ENCODE results near the gene B4GALT3. TPM values are rescaled to one million over a fixed set of nuclear protein-coding genes. Genes with fewer than 3 reads are reported as not detected.

The B4GALT3 gene
- total and polyA plus RNA-seq, 2 of the 4 experiments (the other 2 are of a cell fraction) = 19.9 to 36.0 TPM

DNA sequence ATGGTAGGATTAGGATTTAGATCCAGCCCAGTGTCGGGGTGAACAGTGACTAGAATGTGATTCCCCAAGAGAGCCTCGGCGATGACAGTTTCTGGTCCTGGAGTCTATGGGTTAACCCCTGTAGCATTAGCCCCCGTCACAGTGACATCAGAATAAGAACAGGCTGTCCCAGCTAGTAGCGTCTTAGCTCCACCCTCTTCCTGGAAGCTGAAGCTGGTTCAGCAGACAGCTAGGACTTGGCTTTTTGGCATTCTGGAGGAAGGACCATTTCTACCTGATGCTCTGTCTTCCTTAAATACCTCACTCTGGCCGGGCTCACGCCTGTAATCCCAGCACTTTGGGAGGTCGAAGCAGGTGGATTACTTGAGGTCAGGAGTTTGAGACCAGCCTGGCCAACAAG, 29.9 kb upstream of the B4GALT3 start:
- Histone ChIP-seq H3K9me1 (ENCODE audit: insufficient read depth, low read length) (peaks cover 11% of the 10 kb centered on the region), H2AK9ac (replicated peaks; ENCODE audit: low read depth, low read length, poor library complexity) (no peak overlapping the region), H2AFZ (replicated peaks; ENCODE audit: low read length, poor library complexity) (no peak overlapping the region), H3K56ac (ENCODE audit: extremely low read depth, insufficient read depth, low read length) (no peak overlapping the region; the same call in 1 of the 2 replicates), H3K9me3 (ENCODE audit: control insufficient read depth, insufficient read depth, low read length) (no peaks in the 10 kb centered on the region), H3K4me2 (ENCODE audit: low read depth, low read length) (peak overlapping the region; percentile 62), H2AK5ac (ENCODE audit: low read depth, low read length) (peak overlapping the region; percentile 1; the same call in 1 of the 2 replicates), H3K18ac (ENCODE audit: low read depth, low read length) (no peak overlapping the region), H4K20me1 (ENCODE audit: insufficient read depth, low read length) (peaks cover 12% of the 10 kb centered on the region), H3K23ac (ENCODE audit: low read depth, low read length) (no peak overlapping the region), H3K4me3 (ENCODE audit: insufficient read depth, low read depth, low read length) (no peak overlapping the region), H4K5ac (ENCODE audit: low read depth, low read length) (no peak overlapping the region), H4K91ac (ENCODE audit: insufficient read depth, low read depth, low read length) (no peak overlapping the region), H2BK5ac (ENCODE audit: low read depth, low read length, poor library complexity, severe bottlenecking) (peak overlapping the region; percentile 10), H3K9ac (ENCODE audit: low read depth, low read length) (peak overlapping the region; percentile 43; the same call in 1 of the 2 replicates), H3K4ac (ENCODE audit: low read depth, low read length) (0 out of 2 replicates have a peak overlapping the region, but pooled peaks have one; percentile 1), H3K36me3 (ENCODE audit: control insufficient read depth, insufficient read depth, low read length) (peaks cover 34% of the 10 kb centered on the region), H3K4me1 (ENCODE audit: control insufficient read depth, insufficient read depth, low read length) (peaks cover 11% of the 10 kb centered on the region), H3K14ac (replicated peaks; ENCODE audit: low read depth, low read length) (no peak overlapping the region), H3K27ac (ENCODE audit: insufficient read depth, low read length) (peak overlapping the region; percentile 64; the same call in 1 of the 2 replicates), H2BK120ac (ENCODE audit: low read depth, low read length) (peak overlapping the region; percentile 0; the same call in 1 of the 2 replicates), H3K79me1 (ENCODE audit: low read depth in 1 of 2, low read length in 2 of 2) (peaks cover 28 to 54% of the 10 kb centered on the region in 2 experiments), H2BK15ac (ENCODE audit: low read depth, low read length) (no peak overlapping the region), H3K27me3 (ENCODE audit: control insufficient read depth, insufficient read depth, low read length) (no peaks in the 10 kb centered on the region), H4K8ac (ENCODE audit: low read depth in 2 of 2, low read length in 2 of 2) (no peak overlapping the region; a peak in 1 of 4 replicates), H2BK20ac (ENCODE audit: low read depth, low read length) (no peak overlapping the region)
- ATAC-seq (ENCODE audit: low read depth) (peak; percentile 63), DNase-seq (peak; percentile 72)
- 70% methylated on average over 2 of the region's 8 CpGs; no CpG with 5 or more reads in 1 of the 2 experiments for WGBS, 2 experiments (ENCODE audit: extremely low coverage in 2 of 2, insufficient read length in 1 of 2)
- TF ChIP-seq SMC3 (IDR thresholded peaks at IDR 0.05; ENCODE audit: low read depth, low read length) (no peak), NFE2L2 (IDR thresholded peaks at IDR 0.05; ENCODE audit: low read depth, low read length) (no peak), MAFK (IDR thresholded peaks at IDR 0.05; ENCODE audit: low read depth, low read length) (no peak), CEBPB (IDR thresholded peaks at IDR 0.05; ENCODE audit: low read depth, low read length) (no peak), RCOR1 (IDR thresholded peaks at IDR 0.05; ENCODE audit: insufficient replicate concordance, low read length) (no peak), POLR2A (IDR thresholded peaks at IDR 0.05; ENCODE audit: low read depth, low read length) (no peak)
- TF ChIP-seq, protein P1, sequence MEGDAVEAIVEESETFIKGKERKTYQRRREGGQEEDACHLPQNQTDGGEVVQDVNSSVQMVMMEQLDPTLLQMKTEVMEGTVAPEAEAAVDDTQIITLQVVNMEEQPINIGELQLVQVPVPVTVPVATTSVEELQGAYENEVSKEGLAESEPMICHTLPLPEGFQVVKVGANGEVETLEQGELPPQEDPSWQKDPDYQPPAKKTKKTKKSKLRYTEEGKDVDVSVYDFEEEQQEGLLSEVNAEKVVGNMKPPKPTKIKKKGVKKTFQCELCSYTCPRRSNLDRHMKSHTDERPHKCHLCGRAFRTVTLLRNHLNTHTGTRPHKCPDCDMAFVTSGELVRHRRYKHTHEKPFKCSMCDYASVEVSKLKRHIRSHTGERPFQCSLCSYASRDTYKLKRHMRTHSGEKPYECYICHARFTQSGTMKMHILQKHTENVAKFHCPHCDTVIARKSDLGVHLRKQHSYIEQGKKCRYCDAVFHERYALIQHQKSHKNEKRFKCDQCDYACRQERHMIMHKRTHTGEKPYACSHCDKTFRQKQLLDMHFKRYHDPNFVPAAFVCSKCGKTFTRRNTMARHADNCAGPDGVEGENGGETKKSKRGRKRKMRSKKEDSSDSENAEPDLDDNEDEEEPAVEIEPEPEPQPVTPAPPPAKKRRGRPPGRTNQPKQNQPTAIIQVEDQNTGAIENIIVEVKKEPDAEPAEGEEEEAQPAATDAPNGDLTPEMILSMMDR (conservative IDR thresholded peaks at IDR 0.05; ENCODE audit: low read depth, low read length) = no peak
- TF ChIP-seq, protein P2, sequence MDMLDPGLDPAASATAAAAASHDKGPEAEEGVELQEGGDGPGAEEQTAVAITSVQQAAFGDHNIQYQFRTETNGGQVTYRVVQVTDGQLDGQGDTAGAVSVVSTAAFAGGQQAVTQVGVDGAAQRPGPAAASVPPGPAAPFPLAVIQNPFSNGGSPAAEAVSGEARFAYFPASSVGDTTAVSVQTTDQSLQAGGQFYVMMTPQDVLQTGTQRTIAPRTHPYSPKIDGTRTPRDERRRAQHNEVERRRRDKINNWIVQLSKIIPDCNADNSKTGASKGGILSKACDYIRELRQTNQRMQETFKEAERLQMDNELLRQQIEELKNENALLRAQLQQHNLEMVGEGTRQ (IDR thresholded peaks at IDR 0.05; ENCODE audit: low read depth, low read length) = no peak
- TF ChIP-seq, protein P3, sequence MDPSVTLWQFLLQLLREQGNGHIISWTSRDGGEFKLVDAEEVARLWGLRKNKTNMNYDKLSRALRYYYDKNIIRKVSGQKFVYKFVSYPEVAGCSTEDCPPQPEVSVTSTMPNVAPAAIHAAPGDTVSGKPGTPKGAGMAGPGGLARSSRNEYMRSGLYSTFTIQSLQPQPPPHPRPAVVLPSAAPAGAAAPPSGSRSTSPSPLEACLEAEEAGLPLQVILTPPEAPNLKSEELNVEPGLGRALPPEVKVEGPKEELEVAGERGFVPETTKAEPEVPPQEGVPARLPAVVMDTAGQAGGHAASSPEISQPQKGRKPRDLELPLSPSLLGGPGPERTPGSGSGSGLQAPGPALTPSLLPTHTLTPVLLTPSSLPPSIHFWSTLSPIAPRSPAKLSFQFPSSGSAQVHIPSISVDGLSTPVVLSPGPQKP (IDR thresholded peaks at IDR 0.05; ENCODE audit: borderline replicate concordance, low read depth, low read length) = no peak
- POLR2A ChIA-PET (ENCODE audit: unreplicated experiment) = no interaction called here
- BruUV-seq (replicated peaks) = no TSS peak
- in situ Hi-C loops (cut with MboI; ENCODE audit: low sequenced_read_pairs) = no loop called here
- CTCF ChIA-PET = interaction anchor here (1.1 kb wide), 1 partner anchor 175 kb away, joined by 3 read pairs; no protein-coding TSS in a partner anchor
- dilution Hi-C loops (cut with HindIII; ENCODE audit: low sequenced_read_pairs, unreplicated experiment) = no loop called here
- intact Hi-C loops (cut with micrococcal nuclease) = no loop called here

Data from IMR-90 (cell line).